ENCODE results near the gene TMEM101. TPM values are rescaled to one million over a fixed set of nuclear protein-coding genes. Genes with fewer than 3 reads are reported as not detected.

The TMEM101 gene
- total and polyA plus RNA-seq, 2 donors (not counting 3 experiments of a cell fraction or from before 2014, with no cell fraction given) = 30.4 to 60.2 TPM

DNA sequence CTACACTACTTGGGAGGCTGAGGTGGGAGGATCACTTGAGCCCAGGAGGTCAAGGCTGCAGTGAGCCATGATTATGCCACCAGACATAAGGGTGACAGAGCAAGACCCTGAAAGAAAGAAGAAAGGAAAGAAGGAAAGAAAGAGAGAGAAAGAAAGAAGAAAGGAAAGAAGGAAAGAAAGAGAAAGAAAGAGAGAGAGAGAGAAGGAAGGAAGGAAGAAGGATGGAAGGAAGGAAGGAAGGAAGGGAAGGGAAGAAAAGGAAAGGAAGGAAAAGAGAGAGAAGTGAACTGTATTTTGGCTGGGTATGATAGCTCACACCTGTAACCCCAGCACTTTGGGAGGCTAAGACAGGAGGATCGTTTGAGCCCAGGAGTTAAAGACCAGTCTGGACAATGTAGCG is 36.7 kb downstream of the TMEM101 start:
- BruUV-seq (replicated peaks) = no TSS peak
- Histone ChIP-seq H4K20me1 (replicated peaks; ENCODE audit: control insufficient read depth, extremely low read depth, insufficient read depth, low read length) (no peaks in the 10 kb centered on the region), H2AFZ (ENCODE audit: low read depth, low read length) (no peak overlapping the region), H3K9ac (replicated peaks; ENCODE audit: extremely low read depth, insufficient read depth, low read length) (no peak overlapping the region), H3K79me2 (ENCODE audit: control insufficient read depth, insufficient read depth, low read length) (no peaks in the 10 kb centered on the region), H3K27me3 (ENCODE audit: control insufficient read depth in 2 of 2, insufficient read depth in 2 of 2, low read length in 2 of 2) (peaks cover 20 to 21% of the 10 kb centered on the region in 2 experiments), H3K4me2 (ENCODE audit: insufficient read depth, low read length) (no peak overlapping the region), H3K9me3 (replicated peaks; ENCODE audit: control insufficient read depth, insufficient read depth, low read length) (no peaks in the 10 kb centered on the region), H3K4me1 (ENCODE audit: control insufficient read depth, extremely low read depth, insufficient read depth, low read length) (no peaks in the 10 kb centered on the region), H3K36me3 (ENCODE audit: control insufficient read depth in 2 of 2, extremely low read depth in 1 of 2, insufficient read depth in 2 of 2, low read length in 2 of 2) (no peaks in the 10 kb centered on the region), H3K27ac (ENCODE audit: insufficient read depth, low read depth, low read length) (no peak overlapping the region), H3K9me1 (replicated peaks; ENCODE audit: control insufficient read depth, extremely low read depth, insufficient read depth, low read length) (no peaks in the 10 kb centered on the region), H3K4me3 (replicated peaks in 1 of 3; ENCODE audit: insufficient read depth in 1 of 3, low read depth in 1 of 3, low read length in 3 of 3) (no peak overlapping the region)
- DNase-seq (ENCODE audit: low read depth, low spot score) (no peak), FAIRE-seq (no peak)
- dilution Hi-C loops (cut with MboI; ENCODE audit: extremely low pct_ligation_motif_present, low sequenced_read_pairs) = no loop called here
- intact Hi-C loops (cut with micrococcal nuclease) = no loop called here
- ChIA-PET CTCF (no interaction called here), POLR2A (no interaction called here)
- no peak for TF ChIP-seq POLR2A (IDR thresholded peaks at IDR 0.05; ENCODE audit: low read depth, low read length)
- no peak for TF ChIP-seq FOS (IDR thresholded peaks at IDR 0.05; ENCODE audit: borderline replicate concordance, insufficient read depth, low read length)

DNA sequence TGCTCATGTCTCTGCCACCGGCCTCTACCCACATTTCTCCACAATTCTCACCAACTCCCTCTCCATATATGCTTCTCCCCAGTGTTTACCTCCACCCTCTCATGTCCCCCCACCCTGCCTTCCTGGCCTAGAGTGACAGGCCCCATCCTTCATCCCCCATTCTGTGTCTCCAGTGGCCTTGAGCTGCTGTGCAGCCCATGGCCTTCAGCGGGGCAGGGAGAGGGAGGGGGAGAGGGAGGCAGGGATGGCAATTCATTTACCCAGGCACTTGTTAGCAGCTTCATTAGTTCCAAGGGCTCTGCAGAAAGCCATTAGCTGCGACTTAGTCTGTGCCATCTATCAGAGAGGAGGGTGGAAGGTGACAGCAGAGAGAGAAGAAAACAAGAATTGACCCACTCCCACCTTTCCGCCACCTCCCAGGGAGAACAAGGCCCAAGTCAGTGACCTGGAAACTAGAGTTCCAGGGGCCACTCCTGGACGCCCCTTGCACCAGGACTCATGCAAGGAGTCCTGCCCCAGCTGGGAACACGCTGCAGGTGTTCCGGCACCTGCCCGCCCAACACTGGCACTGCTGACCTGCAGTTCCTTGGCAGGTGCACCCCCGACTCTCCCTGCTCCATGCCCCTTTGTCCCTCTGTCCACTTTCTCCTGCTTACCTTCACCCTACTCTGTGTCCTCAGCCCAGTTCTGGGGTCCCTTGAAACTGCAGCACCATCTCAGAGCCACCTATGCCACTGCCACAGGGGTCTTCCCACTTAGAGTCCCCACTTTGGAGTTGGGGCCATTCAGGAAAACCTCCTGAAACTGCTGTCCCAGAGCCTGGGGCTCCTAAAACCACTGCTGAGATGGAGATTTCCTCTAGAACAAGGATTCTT is 37.6 kb downstream of the TMEM101 start:
- no peak for TF ChIP-seq POLR2A (IDR thresholded peaks at IDR 0.05; ENCODE audit: low read depth, low read length)
- TF ChIP-seq POLR2AphosphoS5 (IDR thresholded peaks at IDR 0.05; ENCODE audit: insufficient read depth, low read depth, low read length) = no peak
- no peak for TF ChIP-seq GATA2 (IDR thresholded peaks at IDR 0.05; ENCODE audit: insufficient read depth, insufficient read length, low read depth, low read length)
- TF ChIP-seq, protein P1, sequence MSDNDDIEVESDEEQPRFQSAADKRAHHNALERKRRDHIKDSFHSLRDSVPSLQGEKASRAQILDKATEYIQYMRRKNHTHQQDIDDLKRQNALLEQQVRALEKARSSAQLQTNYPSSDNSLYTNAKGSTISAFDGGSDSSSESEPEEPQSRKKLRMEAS (IDR thresholded peaks at IDR 0.05; ENCODE audit: insufficient read depth, insufficient read length) = no peak
- TF ChIP-seq, protein P2, sequence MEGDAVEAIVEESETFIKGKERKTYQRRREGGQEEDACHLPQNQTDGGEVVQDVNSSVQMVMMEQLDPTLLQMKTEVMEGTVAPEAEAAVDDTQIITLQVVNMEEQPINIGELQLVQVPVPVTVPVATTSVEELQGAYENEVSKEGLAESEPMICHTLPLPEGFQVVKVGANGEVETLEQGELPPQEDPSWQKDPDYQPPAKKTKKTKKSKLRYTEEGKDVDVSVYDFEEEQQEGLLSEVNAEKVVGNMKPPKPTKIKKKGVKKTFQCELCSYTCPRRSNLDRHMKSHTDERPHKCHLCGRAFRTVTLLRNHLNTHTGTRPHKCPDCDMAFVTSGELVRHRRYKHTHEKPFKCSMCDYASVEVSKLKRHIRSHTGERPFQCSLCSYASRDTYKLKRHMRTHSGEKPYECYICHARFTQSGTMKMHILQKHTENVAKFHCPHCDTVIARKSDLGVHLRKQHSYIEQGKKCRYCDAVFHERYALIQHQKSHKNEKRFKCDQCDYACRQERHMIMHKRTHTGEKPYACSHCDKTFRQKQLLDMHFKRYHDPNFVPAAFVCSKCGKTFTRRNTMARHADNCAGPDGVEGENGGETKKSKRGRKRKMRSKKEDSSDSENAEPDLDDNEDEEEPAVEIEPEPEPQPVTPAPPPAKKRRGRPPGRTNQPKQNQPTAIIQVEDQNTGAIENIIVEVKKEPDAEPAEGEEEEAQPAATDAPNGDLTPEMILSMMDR (IDR thresholded peaks at IDR 0.05; ENCODE audit: extremely low read depth in 1 of 2, insufficient read depth in 1 of 2, low read depth in 1 of 2, low read length in 2 of 2) = no peak
- no peak for TF ChIP-seq EZH2 (IDR thresholded peaks at IDR 0.05; ENCODE audit: borderline replicate concordance, low read depth, low read length, severe bottlenecking)
- no peak for TF ChIP-seq FOS (IDR thresholded peaks at IDR 0.05; ENCODE audit: borderline replicate concordance, insufficient read depth, low read length)
- TF ChIP-seq JUN (IDR thresholded peaks at IDR 0.05; ENCODE audit: borderline replicate concordance, insufficient read depth, insufficient read length, low read depth) = no peak
- TF ChIP-seq MYC (IDR thresholded peaks at IDR 0.05; ENCODE audit: low read depth, low read length) = no peak
- Histone ChIP-seq H2AFZ (ENCODE audit: low read depth, low read length) (no peak overlapping the region), H3K4me3 (replicated peaks in 1 of 3; ENCODE audit: insufficient read depth in 1 of 3, low read depth in 1 of 3, low read length in 3 of 3) (no peak overlapping the region), H3K4me1 (ENCODE audit: control insufficient read depth, extremely low read depth, insufficient read depth, low read length) (no peaks in the 10 kb centered on the region), H3K9me1 (replicated peaks; ENCODE audit: control insufficient read depth, extremely low read depth, insufficient read depth, low read length) (no peaks in the 10 kb centered on the region), H4K20me1 (replicated peaks; ENCODE audit: control insufficient read depth, extremely low read depth, insufficient read depth, low read length) (no peaks in the 10 kb centered on the region), H3K79me2 (ENCODE audit: control insufficient read depth, insufficient read depth, low read length) (no peaks in the 10 kb centered on the region), H3K27me3 (ENCODE audit: control insufficient read depth in 2 of 2, insufficient read depth in 2 of 2, low read length in 2 of 2) (peaks cover 17% of the 10 kb centered on the region in 2 experiments), H3K9ac (replicated peaks; ENCODE audit: extremely low read depth, insufficient read depth, low read length) (no peak overlapping the region), H3K9me3 (replicated peaks; ENCODE audit: control insufficient read depth, insufficient read depth, low read length) (no peaks in the 10 kb centered on the region), H3K4me2 (ENCODE audit: insufficient read depth, low read length) (no peak overlapping the region), H3K27ac (ENCODE audit: insufficient read depth, low read depth, low read length) (no peak overlapping the region), H3K36me3 (ENCODE audit: control insufficient read depth in 2 of 2, extremely low read depth in 1 of 2, insufficient read depth in 2 of 2, low read length in 2 of 2) (no peaks in the 10 kb centered on the region)
- dilution Hi-C loops (cut with MboI; ENCODE audit: extremely low pct_ligation_motif_present, low sequenced_read_pairs) (no loop called here), intact Hi-C loops (cut with micrococcal nuclease) (no loop called here)
- no peak for DNase-seq (ENCODE audit: low read depth, low spot score)
- no TSS peak for BruUV-seq (replicated peaks)
- ChIA-PET POLR2A (no interaction called here), CTCF (no interaction called here)
- no peak for FAIRE-seq

Measured in endothelial cell of umbilical vein (primary cell).